GM12878 (cell line): ENCODE data around the gene TTC9C. TPM values are rescaled to one million over a fixed set of nuclear protein-coding genes. Genes with fewer than 3 reads are reported as not detected.
A peak's percentile ranks its signal among the peaks of the same experiment; 100 is the strongest.

ENCODE experiments used
- BMI1 ChIP-seq: fragments of 450-650 bp; IDR thresholded peaks from 2 replicates; pipeline ENCODE4 v1.6.1; 2016; ENCODE audit warnings: mild to moderate bottlenecking, moderate library complexity, borderline replicate concordance
- ETV6 ChIP-seq, 2 experiments: fragments of 450-650 bp in 1 of 2; IDR thresholded peaks in 1 of 2; conservative IDR thresholded peaks in 1 of 2; 2 replicates each; pipeline ENCODE4 v1.6.1; 2014; ENCODE audit warnings: antibody characterized with exemption in 1 of 2, borderline replicate concordance in 1 of 2, low read depth in 1 of 2, mild to moderate bottlenecking in 1 of 2, moderate library complexity in 1 of 2
- EZH2 ChIP-seq: IDR thresholded peaks from 2 replicates; pipeline ENCODE4 v1.6.1; 2012; ENCODE audit warnings: low read depth, mild to moderate bottlenecking, control low read depth, inconsistent platforms, low read length, borderline replicate concordance; ENCODE audit not compliant: control insufficient read depth
- FOXK2 ChIP-seq: fragments of 450-650 bp; IDR thresholded peaks from 2 replicates; pipeline ENCODE4 v1.6.1; 2017; ENCODE audit warnings: mild to moderate bottlenecking, moderate library complexity
- FOXM1 ChIP-seq: IDR thresholded peaks from 2 replicates; pipeline ENCODE4 v1.6.1; 2012; ENCODE audit warnings: low read depth, mild to moderate bottlenecking, inconsistent platforms, low read length, moderate library complexity
- GATAD2B ChIP-seq: fragments of 450-650 bp; conservative IDR thresholded peaks from 2 replicates; pipeline ENCODE4 v1.6.1; 2017; ENCODE audit warnings: low read depth, mild to moderate bottlenecking, moderate library complexity
- JUNB ChIP-seq: IDR thresholded peaks from 2 replicates; pipeline ENCODE4 v1.6.1; 2016; ENCODE audit warnings: antibody characterized with exemption, mild to moderate bottlenecking
- MYB ChIP-seq: fragments of 150-350 bp; IDR thresholded peaks from 2 replicates; pipeline ENCODE4 v1.6.1; 2014; ENCODE audit warnings: mild to moderate bottlenecking, low read depth, low read length, borderline replicate concordance
- NBN ChIP-seq: fragments of 450-650 bp; IDR thresholded peaks from 2 replicates; pipeline ENCODE4 v1.6.1; 2016
- NFYA ChIP-seq: IDR thresholded peaks from 2 replicates; pipeline ENCODE4 v1.6.1; 2011; ENCODE audit warnings: low read depth, mild to moderate bottlenecking, low read length, improper control_type of control experiment, borderline replicate concordance
- NR2F1 ChIP-seq: fragments of 450-650 bp; conservative IDR thresholded peaks from 2 replicates; pipeline ENCODE4 v1.6.1; 2017; ENCODE audit warnings: mild to moderate bottlenecking
- POLR2A ChIP-seq: IDR thresholded peaks from 2 replicates; pipeline ENCODE4 v1.6.1; 2011; ENCODE audit warnings: low read depth, mild to moderate bottlenecking, low read length
- POU2F2 ChIP-seq: IDR thresholded peaks from 3 replicates; pipeline ENCODE4 v1.6.1; 2011; ENCODE audit warnings: low read depth, mild to moderate bottlenecking, low read length, borderline replicate concordance
- RFX5 ChIP-seq: IDR thresholded peaks from 2 replicates; pipeline ENCODE4 v1.6.1; 2011; ENCODE audit warnings: low read depth, low read length, improper control_type of control experiment
- SMAD1 ChIP-seq: fragments of 450-650 bp; IDR thresholded peaks from 2 replicates; pipeline ENCODE4 v1.6.1; 2018; ENCODE audit warnings: mild to moderate bottlenecking, low read depth; ENCODE audit not compliant: partially characterized antibody
- SUZ12 ChIP-seq: fragments of 200-600 bp; sonication (generic); IDR thresholded peaks from one replicate; pipeline ENCODE4 v1.6.1; 2018; ENCODE audit warnings: antibody characterized with exemption, mild to moderate bottlenecking; ENCODE audit not compliant: unreplicated experiment
- YBX1 ChIP-seq: fragments of 450-650 bp; IDR thresholded peaks from 2 replicates; pipeline ENCODE4 v1.6.1; 2016; ENCODE audit warnings: antibody characterized with exemption
- ZBTB33 ChIP-seq: fragments of 450-650 bp; IDR thresholded peaks from 2 replicates; pipeline ENCODE4 v1.6.1; 2017; ENCODE audit warnings: mild to moderate bottlenecking
- ZBTB4 ChIP-seq: fragments of 450-650 bp; formaldehyde crosslinking; IDR thresholded peaks from 2 replicates; pipeline ENCODE4 v1.4.0; 2022; ENCODE audit warnings: mild to moderate bottlenecking, moderate library complexity
- ZNF274 ChIP-seq: IDR thresholded peaks from one replicate; pipeline ENCODE4 v1.8.0; 2011; ENCODE audit not compliant: insufficient read length, insufficient read depth
- ZNF687 ChIP-seq: fragments of 450-650 bp; IDR thresholded peaks from 2 replicates; pipeline ENCODE4 v1.6.1; 2017; ENCODE audit warnings: mild to moderate bottlenecking, moderate library complexity
- ZZZ3 ChIP-seq: IDR thresholded peaks from 2 replicates; pipeline ENCODE4 v1.6.1; 2011; ENCODE audit warnings: low read depth; ENCODE audit not compliant: control insufficient read depth, insufficient read length
- polyA plus RNA-seq, 11 experiments: library from polyadenylated mRNA; depleted of rRNA in 4 of 11; unstranded in 6 of 11; stranded (reverse) in 5 of 11; fragments of >200 nt; fragmentation: Nextera tagmentation in 4 of 11; fragmentation: Illumina TruSeq in 1 of 11; extraction: Ambion mirVana in 4 of 11; extraction: Trizol in 1 of 11; gene quantifications; 1 replicate in 1 of 11; 2 replicates in 10 of 11; pipeline versions ENCODE4 v1.2.1 to v1.2.3, GENCODE V29; 2011 to 2016; ENCODE audit warnings: inconsistent platforms in 2 of 11, missing spikeins in 2 of 11, low read depth in 1 of 11
- total RNA-seq, 4 experiments: library from RNA; depleted of rRNA in 3 of 4; stranded (reverse); fragments of >200 nt in 3 of 4; fragmentation: Illumina TruSeq in 1 of 4; extraction: Trizol in 1 of 4; gene quantifications; 2 replicates each; pipeline versions ENCODE4 v1.2.1 to v1.2.3, GENCODE V29; 2013 to 2021

Gene TTC9C
- total and polyA plus RNA-seq, 10 of the 15 experiments (the other 5 are each of a cell fraction or from before 2014, with no cell fraction given): 42.0 to 72.3 (median 50.4) TPM

GRCh38 chr11:62787005-62787759 lies 58.9 kb downstream of the TTC9C start, which contains the start of gene TMEM179B (continued):
- TF ChIP-seq ETV6 (conservative IDR thresholded peaks at IDR 0.05 in 1 of 2, IDR thresholded peaks at IDR 0.05 in 1 of 2; ENCODE audit: borderline replicate concordance in 1 of 2, low read depth in 1 of 2): no peak
- TF ChIP-seq POLR2A: peak; percentile 99
- no peak for TF ChIP-seq ZBTB4 (CRISPR knock-in tag)
- TF ChIP-seq RFX5: no peak
- TF ChIP-seq YBX1: no peak
- TF ChIP-seq EZH2: no peak
- peak; percentile 70; the same call in 1 of the 2 replicates for TF ChIP-seq FOXM1
- TF ChIP-seq ZZZ3: no peak
- TF ChIP-seq ZNF687: 0 out of 2 replicates have a peak, but pooled peaks have one; percentile 52
- peak; percentile 22; the same call in 1 of the 2 replicates for TF ChIP-seq NR2F1
- TF ChIP-seq NBN: peak; percentile 38; the same call in 1 of the 2 replicates
- 0 out of 2 replicates have a peak, but pooled peaks have one; percentile 21 for TF ChIP-seq FOXK2
- peak; percentile 60 for TF ChIP-seq GATAD2B
- no peak for TF ChIP-seq SUZ12
- no peak for TF ChIP-seq JUNB
- TF ChIP-seq POU2F2: peak; percentile 93
- no peak for TF ChIP-seq BMI1
- no peak for TF ChIP-seq NFYA
- TF ChIP-seq ZNF274: no peak
- no peak for TF ChIP-seq ZBTB33
- TF ChIP-seq SMAD1: no peak
- TF ChIP-seq MYB: no peak
